ENCODE data around the gene FBXO7. TPM values are rescaled to one million over a fixed set of nuclear protein-coding genes. Genes with fewer than 3 reads are reported as not detected.

The FBXO7 gene
- total and polyA plus RNA-seq, 9 donors, result 53.2 to 65.9 (median 60.8) TPM

DNA sequence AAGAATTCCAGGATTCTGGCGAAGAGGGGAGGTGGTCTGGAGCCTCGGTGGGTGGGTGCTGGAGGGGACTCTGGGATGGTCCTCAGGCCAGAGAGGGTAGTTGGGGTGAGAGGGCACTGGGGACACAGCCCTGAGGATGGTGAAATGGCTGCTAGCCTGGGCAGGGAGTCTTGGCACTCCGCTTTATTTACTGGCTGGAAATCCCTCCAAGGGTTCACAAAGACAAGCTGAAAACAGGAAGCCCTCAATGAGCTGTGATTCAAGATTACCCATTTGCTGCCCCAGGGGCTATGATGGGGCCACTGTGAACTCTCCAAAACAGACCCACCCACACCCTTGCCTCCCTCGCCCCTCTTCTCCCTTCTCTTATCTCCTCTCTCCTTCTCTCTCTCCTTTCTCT lies 71.9 kb downstream of the FBXO7 start:
- WGBS (ENCODE audit: insufficient coverage), result 56% methylated on average over 4 of the region's 4 CpGs
- H3K27me3 ChIP-seq (ENCODE audit: control insufficient read depth, insufficient read depth, low read length), result no peaks in the 10 kb centered on the region
- DNase-seq, result no peak
- no peak overlapping the region for H3K27ac ChIP-seq (ENCODE audit: low read length)
- H3K36me3 ChIP-seq (ENCODE audit: control insufficient read depth, insufficient read depth, low read length), result no peaks in the 10 kb centered on the region
- peaks cover 15% of the 10 kb centered on the region for H3K4me1 ChIP-seq (ENCODE audit: control insufficient read depth, insufficient read depth, low read length)
- H3K9me3 ChIP-seq (replicated peaks; ENCODE audit: control insufficient read depth, low read depth, low read length), result no peaks in the 10 kb centered on the region
- no peak overlapping the region for H3K4me3 ChIP-seq (ENCODE audit: low read length)

DNA sequence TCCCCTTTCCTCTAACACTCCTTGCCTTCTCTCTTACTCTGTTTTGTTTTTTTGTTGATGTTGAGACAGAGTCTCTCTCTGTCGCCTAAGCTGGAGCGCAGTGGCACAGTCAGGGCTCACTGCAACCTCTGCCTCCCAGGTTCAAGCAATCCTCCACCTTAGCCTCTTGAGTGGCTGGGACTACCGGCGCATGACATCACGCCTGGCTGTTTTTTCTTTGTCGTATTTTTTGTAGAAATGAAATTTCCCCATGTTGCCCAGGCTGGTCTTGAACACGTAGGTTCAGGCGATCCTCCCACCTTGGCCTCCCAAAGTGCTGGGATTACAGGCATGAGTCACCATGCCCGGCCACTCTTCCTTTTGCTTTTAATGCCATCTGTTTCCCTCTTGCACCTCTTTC lies 72.3 kb downstream of the FBXO7 start:
- Histone ChIP-seq H3K27me3 (ENCODE audit: control insufficient read depth, insufficient read depth, low read length) (no peaks in the 10 kb centered on the region), H3K27ac (ENCODE audit: low read length) (no peak overlapping the region), H3K4me3 (ENCODE audit: low read length) (no peak overlapping the region), H3K36me3 (ENCODE audit: control insufficient read depth, insufficient read depth, low read length) (no peaks in the 10 kb centered on the region), H3K9me3 (replicated peaks; ENCODE audit: control insufficient read depth, low read depth, low read length) (no peaks in the 10 kb centered on the region), H3K4me1 (ENCODE audit: control insufficient read depth, insufficient read depth, low read length) (peaks cover 11% of the 10 kb centered on the region)
- 91% methylated on average over 8 of the region's 9 CpGs for WGBS (ENCODE audit: insufficient coverage)
- no peak for DNase-seq

DNA sequence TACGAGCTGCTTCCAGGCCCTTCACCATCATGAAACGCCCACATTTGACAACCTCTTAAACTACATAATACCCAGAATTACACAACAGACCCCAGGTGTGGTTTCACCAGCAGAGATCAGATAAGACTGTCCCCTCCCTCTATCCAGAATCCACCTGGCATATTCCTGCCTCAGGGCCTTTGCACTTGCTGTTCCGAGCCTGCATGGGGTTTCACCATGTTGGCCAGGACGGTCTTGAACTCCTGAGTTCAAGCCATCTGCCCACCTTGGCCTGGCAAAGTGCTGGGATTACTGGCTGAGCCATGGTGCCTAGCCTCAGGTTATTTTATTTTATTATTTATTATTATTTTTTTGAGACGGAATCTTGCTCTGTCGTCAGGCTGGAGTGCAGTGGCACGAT lies 73.4 kb downstream of the FBXO7 start:
- no peaks in the 10 kb centered on the region for H3K27me3 ChIP-seq (ENCODE audit: control insufficient read depth, insufficient read depth, low read length)
- no peak for DNase-seq
- no peaks in the 10 kb centered on the region for H3K9me3 ChIP-seq (replicated peaks; ENCODE audit: control insufficient read depth, low read depth, low read length)
- H3K4me1 ChIP-seq (ENCODE audit: control insufficient read depth, insufficient read depth, low read length), result peaks cover 3% of the 10 kb centered on the region
- no peak overlapping the region for H3K4me3 ChIP-seq (ENCODE audit: low read length)
- no peaks in the 10 kb centered on the region for H3K36me3 ChIP-seq (ENCODE audit: control insufficient read depth, insufficient read depth, low read length)
- 68% methylated on average over 4 of the region's 7 CpGs for WGBS (ENCODE audit: insufficient coverage)
- no peak overlapping the region for H3K27ac ChIP-seq (ENCODE audit: low read length)

Other genes starting within 250 kb of the FBXO7 start
- 0.49 TPM for gene SLC5A4, start 219.5 kb upstream of the FBXO7 start, total RNA-seq
- under 1 TPM; 0.19 to 0.96 (median 0.56) TPM for gene SLC5A4, start 219.5 kb upstream of the FBXO7 start, polyA plus RNA-seq (ENCODE audit: insufficient read depth in 1 of 8, insufficient read length in 8 of 8, low replicate concordance in 1 of 8)
- gene RFPL3, start 116.9 kb upstream of the FBXO7 start, total RNA-seq, result not detected
- under 1 TPM in 1 of 8 donors, not detected in 7; 0.35 TPM for gene RFPL3, start 116.9 kb upstream of the FBXO7 start, polyA plus RNA-seq (ENCODE audit: insufficient read depth in 1 of 8, insufficient read length in 8 of 8, low replicate concordance in 1 of 8)
- 74.5 TPM for gene RTCB, start 62.6 kb upstream of the FBXO7 start, total RNA-seq
- gene RTCB, start 62.6 kb upstream of the FBXO7 start, polyA plus RNA-seq (ENCODE audit: insufficient read depth in 1 of 8, insufficient read length in 8 of 8, low replicate concordance in 1 of 8), result 10 to 100 TPM; 53.9 to 72.4 (median 60.8) TPM
- not detected for gene BPIFC, start 10.4 kb upstream of the FBXO7 start, total RNA-seq
- under 1 TPM in 1 of 8 donors, not detected in 7; 0.28 TPM for gene BPIFC, start 10.4 kb upstream of the FBXO7 start, polyA plus RNA-seq (ENCODE audit: insufficient read depth in 1 of 8, insufficient read length in 8 of 8, low replicate concordance in 1 of 8)